Activated CD8-positive, alpha-beta memory T cell treated with anti-CD3 and anti-CD28 coated beads, Interleukin-2, amount 10 ng/mL, durations not matched to agents 7 days and 5 days (primary cell): ENCODE results near the gene SKI. TPM values are rescaled to one million over a fixed set of nuclear protein-coding genes. Genes with fewer than 3 reads are reported as not detected.
"Not testable (repeated sequence)": the region's sequence is repeated elsewhere in the genome, so short reads cannot be mapped to it uniquely, and the experiment has no call there.

ENCODE experiments used
- ATAC-seq: fragments of 150-1000 bp; cut with Tn5 transposase; one replicate; pipeline ENCODE4 v1.10.0; 2021; ENCODE audit warnings: moderate library complexity
- CTCF ChIA-PET: fragments of 350-600 bp; sonication (Branson Sonifier 250); formaldehyde crosslinking; loops from one replicate; lab custom pipeline; 2021; ENCODE audit warnings: antibody characterized with exemption; lab: Charles Lee
- DNase-seq: peaks from one replicate; pipeline ENCODE4 v3.0.0-alpha.2; 2020
- H3K27ac Mint-ChIP-seq: one replicate; pipeline ENCODE4 v1.8.0; 2021; ENCODE audit warnings: mild to moderate bottlenecking, mixed read lengths
- H3K27me3 Mint-ChIP-seq: one replicate; pipeline ENCODE4 v1.8.0; 2021; ENCODE audit warnings: mixed read lengths
- H3K36me3 Mint-ChIP-seq: one replicate; pipeline ENCODE4 v1.8.0; 2021; ENCODE audit warnings: mild to moderate bottlenecking, mixed read lengths
- H3K4me1 Mint-ChIP-seq: one replicate; pipeline ENCODE4 v1.8.0; 2021; ENCODE audit warnings: mixed read lengths
- H3K4me3 Mint-ChIP-seq: one replicate; pipeline ENCODE4 v1.8.0; 2021; ENCODE audit warnings: mild to moderate bottlenecking, moderate library complexity, mixed read lengths
- H3K9me3 Mint-ChIP-seq: one replicate; pipeline ENCODE4 v1.8.0; 2022; ENCODE audit warnings: low read depth, mixed read lengths
- total RNA-seq, 2 experiments: library from RNA; stranded (reverse); gene quantifications; one replicate each; pipeline ENCODE4 v1.2.3, GENCODE V29; 2021

Gene SKI
- total RNA-seq, 2 experiments from 2014 or later, result 35.0 to 42.9 TPM

DNA sequence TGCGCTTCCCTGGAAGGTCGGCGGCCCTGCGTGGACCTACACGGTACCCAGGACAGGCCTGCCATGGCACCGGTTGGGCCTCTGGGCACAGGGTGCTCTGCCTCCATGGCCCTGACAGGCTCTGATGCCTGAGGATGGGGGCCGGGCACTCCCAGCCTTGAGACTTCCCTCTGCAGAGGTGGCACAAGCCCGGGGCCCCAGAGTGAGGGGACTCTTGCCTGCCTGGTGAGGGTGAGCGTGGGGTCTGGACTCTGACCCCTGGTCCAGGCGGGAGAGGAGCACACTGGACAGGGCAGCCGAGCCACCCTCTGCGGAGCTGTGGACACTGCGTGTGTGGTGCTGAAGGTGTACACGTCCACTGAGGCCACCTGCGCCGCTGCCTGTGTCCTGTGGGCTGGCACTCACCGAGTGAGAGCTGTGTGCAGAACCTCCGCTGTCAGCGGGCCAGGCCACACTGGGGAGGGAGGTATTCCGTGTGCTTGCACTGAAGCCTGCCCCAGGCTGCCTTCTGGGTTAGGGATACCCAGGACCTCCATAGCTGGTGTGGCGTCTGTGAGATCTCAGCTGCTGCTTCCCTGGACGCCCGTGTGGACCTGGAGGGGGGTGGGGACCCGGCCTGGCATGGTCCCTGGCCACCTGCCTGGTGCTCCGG is 10.4 kb downstream of the SKI start:
- peaks cover 14% of the 10 kb centered on the region for H3K36me3 Mint-ChIP-seq

DNA sequence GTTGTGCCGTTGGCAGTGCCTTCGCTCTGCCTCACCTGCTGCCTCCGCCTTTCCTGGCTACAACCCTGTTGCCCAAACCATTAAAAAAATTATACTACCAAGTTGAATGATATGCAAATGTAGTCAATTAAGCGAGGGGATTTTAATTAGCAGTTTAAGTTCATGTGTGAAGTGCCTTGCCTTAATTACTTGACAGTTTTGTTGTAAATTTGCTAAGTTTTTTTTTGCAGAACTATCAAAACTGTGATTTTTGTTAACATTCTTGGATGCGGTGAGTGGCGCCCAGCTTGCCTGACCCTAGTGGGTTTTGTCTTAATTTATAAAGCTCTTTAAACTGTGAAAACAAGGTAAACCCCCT is 10.9 kb downstream of the SKI start:
- CTCF ChIA-PET, result interaction anchor here (1.2 to 1.3 kb wide), 2 partner anchors 50 to 143 kb away, joined by 3 to 4 read pairs; no protein-coding TSS in a partner anchor
- no peak for DNase-seq
- Mint-ChIP-seq H3K27ac (no peak overlapping the region), H3K36me3 (peaks cover 16% of the 10 kb centered on the region), H3K4me3 (no peak overlapping the region), H3K4me1 (peaks cover 60% of the 10 kb centered on the region), H3K9me3 (no peaks in the 10 kb centered on the region), H3K27me3 (no peaks in the 10 kb centered on the region)
- no peak for ATAC-seq

More for the DNA sequence above, 10.4 kb downstream of the SKI start:
- no peak for ATAC-seq
- Mint-ChIP-seq H3K4me1 (peaks cover 63% of the 10 kb centered on the region), H3K9me3 (no peaks in the 10 kb centered on the region), H3K27me3 (no peaks in the 10 kb centered on the region), H3K27ac (no peak overlapping the region), H3K4me3 (no peak overlapping the region)
- no peak for DNase-seq
- CTCF ChIA-PET, result interaction anchor here (1.2 to 1.3 kb wide), 2 partner anchors 51 to 143 kb away, joined by 3 to 4 read pairs; no protein-coding TSS in a partner anchor

DNA sequence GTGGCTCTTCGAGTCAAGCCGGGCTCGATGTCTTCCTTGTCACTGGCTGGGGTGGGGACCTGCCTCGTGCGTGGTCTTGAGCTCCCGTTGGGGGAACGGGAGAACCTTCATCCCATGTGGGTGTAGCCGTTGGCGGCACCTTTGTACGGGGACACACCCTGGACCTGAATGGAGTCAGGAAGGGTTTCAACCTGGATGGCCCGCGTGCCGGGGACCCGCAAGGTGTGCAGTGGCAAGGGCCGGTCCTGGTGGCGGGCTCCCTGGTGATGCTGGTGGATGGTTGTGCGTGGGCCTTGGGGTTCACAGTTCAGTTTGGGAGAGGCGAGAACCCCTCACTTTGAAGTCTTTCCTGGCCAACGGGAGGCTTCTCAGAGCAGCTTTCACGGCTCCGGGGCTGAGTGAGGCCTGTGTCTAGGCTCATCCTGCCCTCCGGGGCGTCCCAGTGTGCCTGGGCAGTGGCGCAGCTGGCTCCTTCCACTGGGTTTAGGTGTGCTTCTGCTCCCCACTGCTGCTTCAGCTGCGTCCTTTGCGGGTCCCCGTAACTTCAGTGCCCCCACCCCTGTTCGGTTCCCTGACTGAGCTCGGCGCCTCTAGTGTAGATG is 11.4 kb downstream of the SKI start:
- H3K4me1 Mint-ChIP-seq, result peaks cover 57% of the 10 kb centered on the region
- H3K27ac Mint-ChIP-seq, result no peak overlapping the region
- no peak for ATAC-seq
- CTCF ChIA-PET, result interaction anchor here (1.2 to 1.3 kb wide), 2 partner anchors 50 to 142 kb away, joined by 3 to 4 read pairs; no protein-coding TSS in a partner anchor
- H3K9me3 Mint-ChIP-seq, result no peaks in the 10 kb centered on the region
- peaks cover 16% of the 10 kb centered on the region for H3K36me3 Mint-ChIP-seq
- no peak for DNase-seq
- no peaks in the 10 kb centered on the region for H3K27me3 Mint-ChIP-seq
- H3K4me3 Mint-ChIP-seq, result no peak overlapping the region

DNA sequence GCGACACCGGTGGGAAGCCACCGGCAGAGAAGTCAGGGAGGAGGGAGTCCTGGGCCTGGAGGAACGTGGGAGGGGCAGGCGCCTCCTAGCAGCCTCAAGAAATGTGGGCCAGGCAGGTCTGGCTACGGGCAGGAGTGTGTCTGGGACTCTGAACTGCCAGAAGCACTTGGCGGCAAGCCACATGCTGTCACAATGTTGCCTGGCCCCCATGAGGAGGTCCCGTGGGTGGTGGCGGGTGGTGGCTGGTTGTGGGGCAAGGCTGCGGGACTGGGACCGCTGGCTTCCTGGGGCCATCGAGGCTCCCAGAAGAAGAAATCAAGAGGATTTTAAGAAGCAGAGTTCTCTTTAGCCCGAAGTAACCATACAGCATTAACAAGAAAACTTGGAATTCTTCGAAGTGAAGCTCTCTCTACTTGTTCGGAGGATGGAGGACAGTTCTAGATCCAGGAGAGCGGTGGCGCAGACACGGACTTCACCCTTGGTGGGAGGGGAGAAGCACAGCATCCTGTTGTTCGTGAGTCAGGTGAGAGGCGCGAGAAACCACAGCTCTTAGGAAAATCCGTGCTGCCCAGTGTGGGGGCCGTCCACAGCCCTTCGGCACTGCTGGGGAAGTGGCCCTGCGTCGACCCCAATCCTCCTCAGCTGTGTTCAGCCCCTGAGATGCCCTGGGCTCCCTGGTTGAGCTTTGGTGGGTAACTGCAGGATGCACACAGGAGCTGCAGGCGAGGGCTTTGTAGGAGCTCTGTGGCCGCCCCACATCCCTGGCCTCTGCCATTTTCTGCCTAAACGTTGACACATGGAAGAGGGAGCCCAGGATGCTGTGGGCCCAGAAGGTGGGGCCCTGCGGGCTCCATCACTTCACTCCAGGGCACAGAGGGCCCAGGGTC is 12.4 kb downstream of the SKI start:
- H3K9me3 Mint-ChIP-seq, result no peaks in the 10 kb centered on the region
- H3K36me3 Mint-ChIP-seq, result peaks cover 16% of the 10 kb centered on the region
- H3K4me3 Mint-ChIP-seq, result no peak overlapping the region
- H3K4me1 Mint-ChIP-seq, result peaks cover 55% of the 10 kb centered on the region
- no peak for ATAC-seq
- no peaks in the 10 kb centered on the region for H3K27me3 Mint-ChIP-seq
- H3K27ac Mint-ChIP-seq, result no peak overlapping the region
- CTCF ChIA-PET, result no interaction called here
- no peak for DNase-seq

DNA sequence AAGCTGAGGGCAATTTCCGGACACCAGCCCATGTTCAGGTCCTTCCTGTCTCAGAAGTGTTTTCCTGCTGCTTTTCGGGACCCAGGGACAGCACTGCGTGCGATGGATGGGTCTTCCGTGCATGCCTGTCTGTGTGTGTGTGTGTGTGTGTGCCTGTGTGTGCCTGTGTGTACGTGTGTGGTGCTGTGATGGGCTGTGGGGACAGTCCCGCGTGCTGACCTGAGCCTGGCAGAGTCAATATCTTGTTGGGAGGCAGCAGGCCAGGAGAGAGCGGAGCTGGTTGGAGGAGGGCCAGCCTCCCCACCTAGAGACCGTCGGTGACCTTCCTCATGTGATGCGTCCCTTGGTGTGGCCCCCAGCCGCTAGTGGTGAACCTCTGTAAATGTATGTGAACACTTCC is 13.7 kb downstream of the SKI start:
- H3K4me3 Mint-ChIP-seq, result no peak overlapping the region
- no peaks in the 10 kb centered on the region for H3K9me3 Mint-ChIP-seq
- H3K36me3 Mint-ChIP-seq, result peaks cover 16% of the 10 kb centered on the region
- ATAC-seq, result no peak
- CTCF ChIA-PET, result no interaction called here
- H3K4me1 Mint-ChIP-seq, result peaks cover 50% of the 10 kb centered on the region
- no peaks in the 10 kb centered on the region for H3K27me3 Mint-ChIP-seq
- no peak overlapping the region for H3K27ac Mint-ChIP-seq
- no peak for DNase-seq

DNA sequence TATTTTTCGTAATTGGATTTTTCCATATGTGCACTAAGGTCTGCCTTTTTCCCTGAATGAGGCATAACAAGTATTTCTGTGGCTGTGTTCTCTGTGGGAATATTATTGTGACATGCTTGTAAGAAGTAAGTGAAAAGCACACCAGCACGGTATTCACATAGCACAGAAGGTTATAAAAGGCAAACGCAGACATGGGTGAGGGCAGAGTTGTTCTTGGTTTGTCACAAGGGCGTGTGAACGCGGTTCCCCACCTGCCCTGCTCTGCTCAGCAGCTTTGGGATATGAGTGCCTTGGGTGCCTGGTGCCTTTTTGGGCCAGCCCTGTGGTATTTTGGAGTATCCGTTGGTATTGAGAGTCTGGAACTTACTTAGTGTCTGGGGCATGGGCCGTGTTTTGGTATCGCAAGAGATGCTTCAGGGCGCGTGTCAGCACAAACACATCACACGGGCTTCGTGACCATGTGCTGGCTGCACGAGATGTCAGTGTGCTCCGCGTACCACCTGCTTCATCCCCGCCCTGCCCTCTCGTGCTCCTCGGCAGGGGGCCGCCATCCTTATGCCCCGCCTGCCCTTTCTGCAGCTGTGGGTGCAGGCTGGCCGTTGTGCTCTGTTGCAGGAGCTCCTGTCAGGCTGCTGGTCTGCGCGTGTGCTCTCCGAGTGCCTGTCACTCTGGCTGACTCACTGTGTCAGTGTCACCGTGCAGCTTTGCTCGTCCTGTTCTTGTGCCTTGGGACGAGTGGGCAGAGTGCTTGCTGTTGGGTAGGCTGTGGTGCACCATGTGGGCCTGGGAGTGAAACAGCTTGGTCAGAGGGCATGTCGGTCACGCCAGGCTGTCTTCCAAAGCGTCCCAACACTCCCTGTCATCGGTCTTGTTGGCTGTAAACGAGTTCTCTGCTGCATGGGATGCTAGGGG is 15.0 kb downstream of the SKI start:
- no peak overlapping the region for H3K4me3 Mint-ChIP-seq
- H3K4me1 Mint-ChIP-seq, result peaks cover 40% of the 10 kb centered on the region
- H3K27me3 Mint-ChIP-seq, result no peaks in the 10 kb centered on the region
- no peak for DNase-seq
- H3K36me3 Mint-ChIP-seq, result peaks cover 16% of the 10 kb centered on the region
- no peak overlapping the region for H3K27ac Mint-ChIP-seq
- H3K9me3 Mint-ChIP-seq, result no peaks in the 10 kb centered on the region
- no peak for ATAC-seq
- CTCF ChIA-PET, result no interaction called here

DNA sequence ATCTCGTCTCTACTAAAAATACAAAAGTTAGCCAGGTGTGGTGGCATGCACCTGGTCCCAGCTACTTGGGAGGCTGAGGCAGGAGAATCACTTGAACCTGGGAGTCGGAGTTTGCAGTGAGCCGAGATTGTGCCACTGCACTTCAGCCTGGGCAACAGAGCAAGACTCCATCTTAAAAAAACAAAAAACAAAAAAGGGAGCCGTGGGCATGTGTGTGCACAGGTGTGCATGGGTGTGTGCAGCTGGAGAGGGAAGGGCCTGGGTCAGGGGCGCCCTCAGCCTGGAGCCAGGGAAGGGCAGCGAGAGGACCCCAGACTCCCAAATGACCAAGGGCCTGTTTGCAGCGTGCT is 18.9 kb downstream of the SKI start:
- H3K4me3 Mint-ChIP-seq, H3K27me3 Mint-ChIP-seq, CTCF ChIA-PET, H3K27ac Mint-ChIP-seq, DNase-seq, H3K9me3 Mint-ChIP-seq, ATAC-seq: not testable (repeated sequence)
- H3K36me3 Mint-ChIP-seq, result peaks cover 27% of the 10 kb centered on the region
- peaks cover 22% of the 10 kb centered on the region for H3K4me1 Mint-ChIP-seq

DNA sequence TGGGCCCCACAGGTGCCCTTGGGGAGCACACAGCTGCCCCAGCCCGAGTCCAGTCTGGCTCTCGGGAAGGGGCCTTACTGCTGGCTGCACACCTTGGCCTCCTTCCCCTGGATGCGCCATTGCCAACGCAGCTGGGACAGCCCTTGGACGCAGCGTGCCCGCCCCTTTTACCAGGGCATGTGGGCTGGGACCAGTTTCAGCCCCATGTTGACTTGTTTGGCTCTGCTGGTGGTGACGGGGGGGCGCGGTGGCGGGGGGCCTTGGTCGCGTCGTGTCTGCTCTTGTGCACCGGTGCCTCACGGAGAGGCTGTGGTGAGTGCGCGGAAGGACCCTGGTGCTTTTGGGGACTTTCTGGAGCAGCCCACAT is 19.6 kb downstream of the SKI start:
- CTCF ChIA-PET, result no interaction called here
- Mint-ChIP-seq H3K27ac (no peak overlapping the region), H3K9me3 (peaks cover 4% of the 10 kb centered on the region), H3K4me3 (no peak overlapping the region), H3K36me3 (peaks cover 31% of the 10 kb centered on the region), H3K4me1 (peaks cover 26% of the 10 kb centered on the region), H3K27me3 (no peaks in the 10 kb centered on the region)
- ATAC-seq (no peak), DNase-seq (no peak)

DNA sequence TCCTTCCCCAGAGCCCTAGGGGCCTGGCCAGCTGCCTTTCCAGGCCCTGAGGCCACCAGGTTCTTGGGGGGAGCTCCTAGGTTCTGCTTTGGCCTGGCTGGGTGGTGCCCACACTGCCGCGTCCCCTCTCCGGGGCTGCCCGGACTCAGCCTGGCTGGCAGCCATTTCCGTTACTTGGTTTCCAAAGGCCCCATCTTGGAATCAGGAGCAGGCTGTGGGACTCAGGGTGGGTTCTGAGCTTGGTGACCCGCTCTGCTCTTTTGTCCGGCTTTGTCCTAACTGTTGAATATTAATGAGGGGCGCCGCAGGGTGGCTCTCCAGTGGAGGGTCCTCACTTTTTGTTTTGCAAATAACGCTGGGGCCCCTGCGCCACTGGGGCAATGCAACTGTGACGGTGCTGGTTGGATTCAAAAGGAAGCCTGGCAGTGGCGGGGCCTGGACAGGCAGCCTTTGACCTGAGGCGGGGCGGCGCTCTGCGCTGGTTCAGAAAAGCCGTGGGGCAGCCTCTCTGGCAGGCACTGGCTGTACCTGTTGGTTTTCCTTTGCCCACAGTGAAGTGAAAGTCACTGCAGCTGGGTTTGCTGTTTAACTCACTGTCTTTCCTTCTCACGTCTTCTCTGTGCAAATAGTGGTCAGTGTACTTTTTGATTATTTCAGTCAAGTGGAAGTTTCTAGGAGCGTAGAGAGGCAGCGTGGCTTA is 20.2 kb downstream of the SKI start:
- Mint-ChIP-seq H3K9me3 (peaks cover 4% of the 10 kb centered on the region), H3K36me3 (peaks cover 35% of the 10 kb centered on the region), H3K4me3 (no peak overlapping the region), H3K4me1 (peaks cover 27% of the 10 kb centered on the region), H3K27me3 (no peaks in the 10 kb centered on the region), H3K27ac (no peak overlapping the region)
- DNase-seq, result no peak
- ATAC-seq, result no peak
- CTCF ChIA-PET, result no interaction called here

DNA sequence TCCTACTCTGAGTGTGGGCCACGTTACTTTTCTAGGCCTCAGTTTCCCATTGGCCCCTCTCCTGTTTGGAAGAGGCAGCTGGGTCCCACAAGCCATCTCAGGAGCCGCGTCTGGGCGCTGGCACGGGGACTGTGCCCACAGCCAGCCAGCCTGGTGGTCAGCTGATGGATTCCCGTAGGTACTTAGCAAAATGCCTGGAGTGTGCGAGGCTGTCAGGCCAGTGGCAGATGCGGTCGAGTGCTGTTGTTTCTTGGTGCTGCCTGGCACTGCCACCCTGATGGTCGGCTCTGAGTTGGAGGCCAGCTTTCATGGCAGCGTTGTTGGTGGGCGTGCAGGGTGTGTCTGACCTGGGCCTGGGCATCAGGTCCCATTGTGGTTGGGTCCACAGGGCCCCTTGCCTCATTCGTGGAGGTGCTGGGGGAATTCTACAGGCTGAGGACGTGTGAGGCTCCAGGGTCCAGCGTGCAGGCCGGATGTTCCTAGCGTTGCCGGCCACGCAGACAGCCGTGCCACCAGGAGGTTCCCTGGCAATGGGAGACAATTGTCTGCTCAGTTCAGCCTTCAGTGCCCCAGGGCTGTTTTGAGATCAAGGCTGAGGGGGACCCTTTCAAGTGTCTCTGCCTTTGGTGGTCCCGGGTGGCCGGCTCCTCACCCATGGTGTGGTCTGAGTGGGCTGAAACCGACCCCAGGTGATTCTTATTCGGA is 20.9 kb downstream of the SKI start:
- Mint-ChIP-seq H3K4me1 (peaks cover 26% of the 10 kb centered on the region), H3K27me3 (no peaks in the 10 kb centered on the region), H3K27ac (no peak overlapping the region), H3K4me3 (no peak overlapping the region), H3K36me3 (peaks cover 39% of the 10 kb centered on the region), H3K9me3 (peaks cover 4% of the 10 kb centered on the region)
- ATAC-seq (no peak), DNase-seq (no peak)
- CTCF ChIA-PET, result no interaction called here

DNA sequence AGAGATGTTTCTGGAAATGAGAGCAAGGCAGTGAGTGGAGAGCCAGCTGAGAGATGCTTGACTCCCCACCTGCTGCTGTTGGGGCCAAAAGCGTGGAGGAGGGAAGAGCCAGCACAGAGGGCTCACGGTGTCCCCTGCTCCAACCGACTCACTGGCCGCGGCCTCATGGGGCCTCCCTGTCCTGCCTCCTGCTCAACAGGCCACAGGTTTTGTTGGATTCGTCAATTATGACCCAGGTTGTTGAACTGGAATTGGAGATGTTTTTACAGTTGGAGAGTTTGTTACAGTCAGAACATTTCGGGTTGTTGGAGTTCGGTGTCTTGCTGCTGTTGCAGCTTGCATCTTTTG is 21.4 kb downstream of the SKI start:
- CTCF ChIA-PET, result no interaction called here
- Mint-ChIP-seq H3K4me1 (peaks cover 23% of the 10 kb centered on the region), H3K27me3 (no peaks in the 10 kb centered on the region), H3K36me3 (peaks cover 45% of the 10 kb centered on the region), H3K27ac (no peak overlapping the region), H3K4me3 (no peak overlapping the region), H3K9me3 (peaks cover 4% of the 10 kb centered on the region)
- no peak for DNase-seq
- no peak for ATAC-seq

DNA sequence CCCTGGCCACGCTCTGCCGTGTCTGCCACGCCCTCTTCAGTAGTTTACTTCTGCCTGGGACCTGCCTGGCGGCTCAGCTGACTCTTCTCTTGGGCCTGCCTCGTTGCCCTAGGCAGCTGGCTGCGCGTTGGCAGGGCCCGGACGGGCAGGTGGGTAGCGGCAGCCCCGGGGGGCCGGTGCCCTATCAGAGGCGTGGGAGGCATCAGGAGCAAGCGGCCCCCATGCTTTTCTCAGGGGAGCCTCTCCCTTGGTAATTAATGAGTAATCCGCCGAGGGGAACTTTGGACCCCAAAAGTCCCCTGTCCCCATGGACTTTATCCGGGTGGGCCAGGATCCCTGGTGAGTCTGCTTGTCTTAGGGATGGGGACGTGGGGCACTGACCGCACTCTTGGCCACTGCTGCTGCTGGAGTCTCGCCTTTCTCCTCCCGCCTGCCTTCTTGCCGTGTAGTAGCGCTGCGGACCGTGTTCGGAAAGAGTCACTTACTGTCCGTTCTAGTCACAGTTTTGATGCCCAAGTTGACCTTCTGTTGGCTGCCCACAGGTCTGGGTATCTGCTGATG is 22.7 kb downstream of the SKI start:
- Mint-ChIP-seq H3K9me3 (peaks cover 4% of the 10 kb centered on the region), H3K36me3 (peaks cover 46% of the 10 kb centered on the region), H3K4me3 (no peak overlapping the region), H3K27me3 (no peaks in the 10 kb centered on the region), H3K27ac (no peak overlapping the region), H3K4me1 (peaks cover 19% of the 10 kb centered on the region)
- CTCF ChIA-PET, result no interaction called here
- DNase-seq, result no peak
- no peak for ATAC-seq
